ENCODE data around the gene KIAA1217.
"Not testable (repeated sequence)": the region's sequence is repeated elsewhere in the genome, so short reads cannot be mapped to it uniquely, and the experiment has no call there.

Gene KIAA1217

DNA sequence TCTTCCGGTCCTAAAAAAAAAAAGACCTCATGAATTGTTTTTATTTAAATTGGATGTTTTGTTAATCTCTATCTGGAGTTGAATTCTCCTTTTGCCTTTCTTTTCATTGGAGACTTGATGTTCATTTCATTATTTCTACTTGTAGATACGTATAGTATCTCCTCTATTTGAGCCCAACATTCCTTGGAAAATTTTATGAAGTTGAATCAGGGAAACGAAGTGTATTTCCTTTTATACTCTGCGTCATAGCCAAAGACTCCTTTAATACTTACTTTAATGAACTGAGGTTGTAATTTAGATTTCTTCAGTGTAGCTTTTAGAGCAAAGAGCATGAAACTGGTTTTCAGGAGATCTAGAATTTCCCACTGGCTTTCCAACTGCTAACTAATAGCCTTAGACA is 132.4 kb downstream of the KIAA1217 start:
- DNase-seq, result no peak

DNA sequence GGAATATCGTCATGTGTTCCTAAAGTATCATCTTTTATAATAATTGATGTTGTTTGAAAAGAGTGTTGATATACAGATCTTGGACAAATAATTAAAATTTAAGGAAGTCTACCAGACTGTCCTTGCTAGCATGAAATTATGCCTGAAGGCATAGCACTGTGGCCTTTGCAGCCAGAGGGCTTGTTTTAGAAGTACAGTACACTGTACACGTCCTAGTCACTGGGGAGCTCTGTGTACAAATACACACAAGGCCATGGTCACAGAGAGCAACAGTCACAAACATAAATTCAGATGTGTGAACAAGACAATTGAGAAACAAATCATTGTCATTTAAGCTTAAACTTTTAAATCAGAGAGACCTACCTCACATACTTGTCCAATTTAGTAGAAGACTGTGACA is 133.0 kb downstream of the KIAA1217 start:
- DNase-seq, result no peak

- DNase-seq, result no peak
Observed at GRCh38 chr10:24343686-24344085, 134.7 kb downstream of the KIAA1217 start.

DNA sequence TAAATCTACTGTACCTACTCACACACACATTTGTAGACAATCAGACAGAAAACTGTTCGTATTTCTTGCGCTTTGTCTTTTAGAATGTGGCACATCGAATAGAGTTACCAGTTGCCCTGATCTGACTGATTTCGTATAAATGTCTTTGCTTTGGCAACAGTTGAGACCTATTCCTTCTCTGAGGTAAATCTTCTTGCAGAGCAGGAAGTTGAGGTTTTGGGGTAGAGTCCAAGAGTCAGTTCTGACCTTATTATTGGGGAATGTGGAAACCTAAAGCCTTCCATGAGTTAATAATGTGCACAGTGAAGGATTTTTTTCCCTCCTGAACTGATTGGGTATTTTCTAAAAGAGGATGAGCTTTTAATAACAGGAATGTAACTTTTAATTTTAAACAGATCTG is 135.3 kb downstream of the KIAA1217 start:
- DNase-seq, result no peak

- no peak for DNase-seq
Observed at GRCh38 chr10:24344695-24345463, 135.9 kb downstream of the KIAA1217 start.

DNA sequence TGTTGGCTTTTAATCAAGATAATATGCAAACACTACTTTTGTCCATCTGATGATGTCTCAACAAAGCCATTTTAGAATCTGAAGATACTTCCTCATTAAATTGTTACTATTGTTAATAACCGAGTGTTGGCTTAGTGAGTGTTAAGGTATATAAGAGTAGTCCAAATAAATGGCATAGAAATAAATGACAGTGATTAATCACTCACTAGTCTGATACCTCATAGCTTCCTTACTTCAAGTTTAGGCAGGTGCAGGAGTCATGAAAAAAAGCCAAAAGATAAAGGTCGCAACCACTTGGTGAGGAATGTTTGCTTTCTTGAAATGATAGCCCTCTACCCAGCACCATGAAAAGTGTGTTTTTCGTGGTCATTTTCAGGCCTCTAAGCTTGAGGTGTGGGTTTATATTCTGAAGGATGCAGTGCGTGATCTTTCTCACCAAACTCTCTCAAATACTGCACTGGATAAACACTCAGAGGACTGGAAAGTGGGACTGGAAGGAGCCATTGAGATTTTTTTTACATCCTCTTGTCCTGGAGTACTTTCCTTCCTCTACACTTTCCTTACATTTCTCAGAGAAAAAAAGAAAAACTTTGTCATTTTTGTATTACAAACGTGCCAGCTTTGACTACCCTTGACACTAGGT is 138.1 kb downstream of the KIAA1217 start:
- no peak for DNase-seq

GRCh38 chr10:24349379-24350001 is 140.6 kb downstream of the KIAA1217 start:
- DNase-seq, result no peak

DNA sequence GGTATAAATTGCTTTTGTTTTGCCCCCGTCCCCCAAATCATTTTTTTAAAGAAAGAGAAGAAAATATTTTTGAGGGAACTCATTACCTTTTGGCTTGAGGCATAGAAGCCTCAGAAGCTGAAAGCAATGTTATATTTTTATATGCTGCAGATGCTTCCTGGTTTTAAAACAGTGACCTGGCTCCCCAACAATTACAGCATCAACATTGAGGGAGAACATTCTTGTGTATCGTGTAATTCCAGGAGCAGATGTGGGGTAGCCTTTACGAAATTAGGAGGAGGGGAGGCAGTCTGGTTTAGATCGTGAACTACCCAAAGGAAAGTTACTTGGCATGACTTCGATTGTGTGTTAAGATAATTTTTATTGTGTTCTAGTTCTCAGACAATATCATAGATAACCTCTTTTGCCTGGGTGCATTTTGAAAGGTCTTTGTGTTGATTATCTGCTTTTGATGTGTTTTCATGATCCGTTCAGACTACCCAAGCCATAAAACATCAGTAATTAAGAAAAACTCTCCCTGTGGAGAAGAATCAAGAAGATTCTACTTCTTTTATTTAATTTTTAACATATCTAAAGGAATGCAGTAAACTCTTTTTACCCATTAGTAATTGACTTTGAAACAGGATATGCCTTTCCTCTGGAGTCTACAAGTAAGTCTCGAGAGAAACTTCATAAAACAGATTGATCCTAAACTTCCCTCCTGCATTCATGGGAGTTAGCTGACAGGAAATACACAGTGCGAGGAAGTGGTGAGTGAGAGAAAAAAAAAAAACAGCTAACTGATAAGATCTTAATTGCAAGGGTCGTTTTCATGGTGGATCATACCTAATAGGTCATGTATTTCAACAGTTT is 141.4 kb downstream of the KIAA1217 start:
- DNase-seq, result no peak

DNA sequence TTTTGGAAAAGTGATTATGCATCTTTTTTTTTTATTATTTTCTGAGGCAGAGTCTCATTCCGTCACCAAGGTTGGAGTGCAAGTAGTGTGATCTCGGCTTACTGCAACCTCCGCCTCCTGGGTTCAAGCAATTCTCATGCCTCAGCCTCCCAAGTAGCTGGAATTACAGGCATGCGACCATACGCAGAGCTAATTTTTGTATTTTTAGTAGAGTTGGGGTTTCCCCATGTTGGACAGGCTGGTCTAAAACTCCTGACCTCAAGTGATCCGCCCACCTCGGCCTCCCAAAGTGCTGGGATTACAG is 141.9 kb downstream of the KIAA1217 start:
- not testable (repeated sequence) for DNase-seq

DNA sequence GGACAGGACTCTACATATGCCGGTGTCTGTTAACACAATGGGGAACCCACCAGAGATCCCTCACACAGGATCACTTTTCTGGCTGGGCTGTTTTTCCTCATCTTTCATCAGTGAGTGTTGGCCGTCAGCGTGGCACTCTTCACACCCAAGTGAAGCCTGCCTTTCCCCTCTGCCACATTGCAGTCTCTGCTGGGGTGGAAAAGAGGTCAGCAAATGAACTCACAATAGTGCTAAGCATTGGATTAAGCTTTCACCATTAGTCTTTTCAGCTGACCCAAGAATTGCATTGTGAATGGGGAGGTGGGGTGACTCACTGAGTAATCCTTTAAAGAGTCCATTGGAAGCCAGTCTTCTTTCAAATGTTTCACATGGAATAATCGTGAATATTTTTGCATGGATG is 143.0 kb downstream of the KIAA1217 start:
- no peak for DNase-seq

DNA sequence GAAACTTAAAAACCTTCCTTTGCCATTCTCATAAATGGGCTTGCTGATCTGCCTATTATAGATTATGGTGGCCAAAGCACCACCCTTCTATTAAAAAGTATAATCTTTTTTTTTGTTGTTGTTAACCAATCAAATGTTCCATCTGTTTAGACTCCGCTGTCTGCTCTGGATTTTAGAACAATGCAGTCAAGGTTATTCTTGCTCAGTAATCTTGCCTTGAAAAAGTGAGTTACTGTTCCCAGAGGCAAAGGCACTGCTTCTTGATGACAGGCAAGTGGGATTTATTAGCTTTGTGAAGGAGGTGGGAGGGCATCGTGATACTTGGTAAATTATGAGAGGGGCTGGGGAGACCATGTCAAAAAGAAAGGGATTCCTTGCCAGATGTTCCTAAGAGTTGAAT is 143.5 kb downstream of the KIAA1217 start:
- no peak for DNase-seq

DNA sequence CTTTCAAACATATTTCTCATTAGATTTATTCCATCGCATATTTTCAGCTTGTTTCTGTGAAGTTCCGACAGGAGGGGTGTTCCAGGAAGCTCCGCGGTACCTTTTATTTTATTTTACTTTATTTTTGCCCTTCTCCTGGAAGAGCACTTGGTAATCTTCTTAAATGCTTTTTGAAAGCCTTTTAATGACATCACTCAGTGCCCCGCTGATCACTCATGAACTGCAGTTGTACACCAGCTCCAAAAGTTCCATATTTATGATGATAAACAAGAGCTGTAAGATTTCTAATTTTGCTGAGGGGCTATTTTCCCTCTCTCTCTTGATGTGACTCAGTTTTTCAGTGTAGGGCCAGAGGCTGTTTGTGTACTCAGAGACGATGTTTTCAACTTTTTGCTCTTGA is 144.4 kb downstream of the KIAA1217 start:
- no peak for DNase-seq

DNA sequence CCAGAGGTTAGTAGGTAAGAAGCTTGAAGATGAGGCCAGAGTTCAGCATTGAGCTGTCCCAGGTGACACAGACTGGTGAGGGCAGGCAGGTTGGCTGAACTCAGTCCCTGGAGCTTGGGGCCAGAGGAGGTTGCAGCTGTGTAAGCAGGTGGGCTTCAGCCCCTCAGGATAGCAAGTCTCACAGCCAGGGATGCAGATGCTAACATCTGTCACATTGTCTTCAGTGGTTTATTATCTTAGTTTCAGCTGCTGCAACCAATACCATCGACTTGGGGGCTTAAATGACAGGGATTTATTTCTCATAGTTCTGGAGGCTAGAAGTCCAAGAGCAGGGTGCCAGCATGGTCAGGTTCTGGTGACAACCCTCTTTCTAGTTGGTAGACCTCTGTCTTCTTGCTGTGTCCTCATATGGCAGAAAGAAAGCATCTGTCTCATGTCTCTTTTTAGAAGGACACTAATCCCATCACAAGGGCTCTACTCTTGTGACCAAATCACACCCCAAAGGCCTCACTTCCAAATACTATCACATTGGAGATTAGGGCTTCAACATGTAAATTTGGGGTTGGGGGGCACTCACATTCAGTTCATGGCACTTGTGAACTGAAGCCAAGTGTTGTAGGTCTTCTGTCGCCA is 146.2 kb downstream of the KIAA1217 start:
- DNase-seq, result no peak

DNA sequence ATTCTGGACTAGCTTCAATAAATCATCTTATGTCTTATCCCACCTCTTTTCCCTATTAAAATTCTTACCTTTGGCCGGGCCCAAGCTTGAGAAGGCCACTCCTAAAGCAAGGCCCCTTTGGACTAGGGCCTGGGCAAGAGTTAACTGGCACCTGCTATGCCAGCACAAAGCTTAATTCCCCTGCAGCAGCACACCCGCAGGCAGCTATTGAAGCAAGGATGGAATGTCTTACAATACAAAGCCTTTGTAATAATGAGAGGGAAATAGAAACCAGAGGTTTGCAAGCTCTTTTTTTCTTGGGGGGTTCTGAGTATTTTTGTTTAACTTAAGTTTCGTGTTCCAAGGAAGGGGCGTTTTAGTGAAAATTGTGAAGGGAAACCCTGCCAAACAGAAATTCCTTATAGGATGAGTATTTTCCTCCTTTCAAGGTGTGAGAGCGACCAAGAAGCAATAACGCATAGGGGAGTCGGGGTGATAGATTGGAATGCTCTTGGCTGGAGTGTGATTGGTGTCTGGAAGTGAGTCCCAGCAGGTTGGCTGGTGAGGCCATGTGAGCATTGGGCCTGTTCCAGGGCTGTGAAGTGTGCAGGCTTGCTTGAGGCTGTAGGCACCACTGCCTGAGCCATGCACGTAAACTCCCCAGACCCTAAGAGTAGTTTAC is 148.5 kb downstream of the KIAA1217 start:
- no peak for DNase-seq

DNA sequence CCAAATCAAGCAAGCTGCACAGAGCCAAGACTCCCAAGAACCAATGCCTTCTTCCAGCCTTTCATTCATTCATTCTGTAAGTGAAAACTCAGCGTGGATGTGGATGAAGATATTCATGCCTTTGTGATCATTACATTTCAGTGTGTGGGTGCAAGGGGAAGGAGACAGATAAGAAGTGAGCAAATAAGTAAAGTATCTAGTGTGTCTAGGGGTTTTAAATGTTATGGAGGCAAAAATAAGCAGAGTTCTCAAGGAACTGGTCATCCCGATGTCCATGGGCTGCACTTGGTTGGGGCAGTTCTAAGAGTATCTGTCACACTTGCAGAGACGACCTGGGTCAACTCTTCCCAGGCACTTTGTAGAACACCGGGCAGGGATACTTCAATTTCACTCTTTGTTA is 149.1 kb downstream of the KIAA1217 start:
- DNase-seq, result no peak

DNA sequence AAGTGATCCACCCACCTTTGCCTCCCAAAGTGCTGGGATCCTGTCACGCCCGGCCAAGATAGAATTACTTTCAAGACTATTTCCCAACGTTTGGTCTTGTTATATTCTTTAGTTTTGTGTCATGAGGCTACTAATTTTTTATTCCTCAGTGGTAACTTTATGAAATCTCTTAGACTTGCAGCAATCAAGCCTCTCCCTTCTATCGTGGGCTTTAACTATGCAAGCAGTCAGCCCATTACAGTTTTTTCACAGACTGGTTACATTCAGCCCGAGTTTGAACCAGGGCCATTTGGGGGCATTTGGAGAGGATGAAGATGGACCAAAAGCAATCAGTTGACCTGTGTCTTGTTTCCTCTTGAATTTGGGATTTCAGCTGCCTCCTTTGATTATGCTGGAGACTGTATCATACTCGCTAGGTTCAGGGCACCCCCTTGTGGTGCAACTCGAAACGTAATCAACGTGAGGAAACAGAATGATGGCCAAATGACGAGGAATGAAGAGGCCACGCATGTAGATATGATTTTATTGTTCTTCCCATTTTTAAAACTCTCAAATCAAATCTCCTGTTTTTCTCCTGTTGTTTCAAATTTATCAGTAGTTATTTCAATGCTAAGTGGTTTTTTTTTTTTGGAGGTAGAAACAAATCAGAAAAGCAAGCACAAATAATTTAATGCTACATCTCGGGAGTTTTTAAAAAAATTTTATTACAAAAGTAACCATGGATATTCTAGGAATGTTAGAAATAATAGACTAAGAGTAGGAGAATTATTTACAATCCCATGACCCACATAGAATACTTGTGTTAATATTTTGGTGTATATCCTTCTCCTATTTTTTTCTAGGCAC is 151.6 kb downstream of the KIAA1217 start:
- no peak for DNase-seq

- DNase-seq, result no peak
Observed at GRCh38 chr10:24363070-24363469, 154.1 kb downstream of the KIAA1217 start.

DNA sequence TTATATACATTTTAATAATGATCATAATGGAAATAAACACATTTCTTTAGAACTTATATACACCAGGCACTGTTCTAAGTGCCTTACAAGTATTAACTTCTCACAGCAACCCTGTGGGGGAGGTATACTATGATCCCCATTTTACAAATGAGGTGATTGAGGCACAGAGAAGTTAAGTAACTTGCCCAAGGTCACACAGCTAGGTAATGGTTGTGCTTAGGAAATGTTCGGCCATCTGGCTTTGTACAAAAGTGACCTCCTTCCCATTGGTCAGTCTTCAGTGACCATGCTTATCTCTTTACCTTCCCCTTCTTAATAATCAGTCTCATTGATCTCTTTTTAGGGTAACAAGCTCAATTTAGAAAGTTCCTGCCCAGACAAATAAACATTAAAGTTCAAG is 158.8 kb downstream of the KIAA1217 start:
- no peak for DNase-seq

GRCh38 chr10:24370877-24371276 is 161.9 kb downstream of the KIAA1217 start:
- DNase-seq, result no peak

- DNase-seq, result no peak
Observed at GRCh38 chr10:24371396-24371795, 162.5 kb downstream of the KIAA1217 start.

GRCh38 chr10:24374134-24374915 is 165.4 kb downstream of the KIAA1217 start:
- DNase-seq, result no peak

Measured in NCI-H2107 (cell line).